ENCODE data around the gene MLH3. TPM values are rescaled to one million over a fixed set of nuclear protein-coding genes. Genes with fewer than 3 reads are reported as not detected.

The MLH3 gene
- total RNA-seq, 1 donor from 2014 or later = 12.9 TPM

DNA sequence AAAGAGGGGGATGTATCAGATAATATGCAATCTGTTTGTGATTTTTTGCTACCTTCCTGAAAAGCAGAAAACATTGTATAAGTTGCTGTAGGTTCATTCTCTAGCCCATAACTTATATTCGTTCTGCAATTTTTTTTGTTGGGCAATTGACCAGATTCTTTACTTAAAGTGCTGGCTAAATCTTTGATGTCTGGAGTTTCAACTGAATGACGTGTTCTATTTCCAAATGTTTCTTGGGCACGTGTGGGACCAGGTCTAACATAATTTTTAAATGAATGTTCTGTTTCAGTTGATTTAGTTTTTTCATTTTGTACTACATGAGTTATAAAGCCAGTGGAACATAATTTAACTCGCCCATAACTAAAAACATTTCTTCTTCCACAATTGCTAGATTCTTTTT is 3.8 kb downstream of the MLH3 start:
- FAIRE-seq = no peak
- Histone ChIP-seq H3K4me2 (ENCODE audit: low read length) (no peak overlapping the region), H4K20me1 (ENCODE audit: insufficient read depth, low read length) (no peaks in the 10 kb centered on the region), H3K27ac (ENCODE audit: low read depth, low read length) (no peak overlapping the region), H2AFZ (ENCODE audit: low read depth, low read length) (no peak overlapping the region), H3K4me3 (ENCODE audit: insufficient read depth, low read depth, low read length) (no peak overlapping the region), H3K9me3 (ENCODE audit: insufficient read depth, low read depth, low read length) (no peaks in the 10 kb centered on the region), H3K4me1 (ENCODE audit: insufficient read depth, low read length) (peaks cover 12% of the 10 kb centered on the region), H3K9ac (ENCODE audit: low read length) (no peak overlapping the region), H3K27me3 (ENCODE audit: insufficient read depth, low read length) (no peaks in the 10 kb centered on the region), H3K36me3 (ENCODE audit: insufficient read depth, low read length) (no peaks in the 10 kb centered on the region), H3K79me2 (ENCODE audit: insufficient read depth, low read length) (peaks cover 15% of the 10 kb centered on the region)
- Mint-ChIP-seq H3K4me3 (ENCODE audit: unreplicated experiment) (no peak overlapping the region), H3K9me3 (ENCODE audit: unreplicated experiment) (peaks cover 2% of the 10 kb centered on the region), H3K36me3 (ENCODE audit: low read depth, unreplicated experiment) (peaks cover 2% of the 10 kb centered on the region), H3K4me1 (ENCODE audit: low read depth, unreplicated experiment) (peaks cover 14% of the 10 kb centered on the region), H3K27ac (ENCODE audit: unreplicated experiment) (no peak overlapping the region), H3K27me3 (ENCODE audit: low read depth, unreplicated experiment) (no peaks in the 10 kb centered on the region)
- no peak for TF ChIP-seq EZH2 (IDR thresholded peaks at IDR 0.05; ENCODE audit: insufficient read depth, low read length)
- TF ChIP-seq, protein P1, sequence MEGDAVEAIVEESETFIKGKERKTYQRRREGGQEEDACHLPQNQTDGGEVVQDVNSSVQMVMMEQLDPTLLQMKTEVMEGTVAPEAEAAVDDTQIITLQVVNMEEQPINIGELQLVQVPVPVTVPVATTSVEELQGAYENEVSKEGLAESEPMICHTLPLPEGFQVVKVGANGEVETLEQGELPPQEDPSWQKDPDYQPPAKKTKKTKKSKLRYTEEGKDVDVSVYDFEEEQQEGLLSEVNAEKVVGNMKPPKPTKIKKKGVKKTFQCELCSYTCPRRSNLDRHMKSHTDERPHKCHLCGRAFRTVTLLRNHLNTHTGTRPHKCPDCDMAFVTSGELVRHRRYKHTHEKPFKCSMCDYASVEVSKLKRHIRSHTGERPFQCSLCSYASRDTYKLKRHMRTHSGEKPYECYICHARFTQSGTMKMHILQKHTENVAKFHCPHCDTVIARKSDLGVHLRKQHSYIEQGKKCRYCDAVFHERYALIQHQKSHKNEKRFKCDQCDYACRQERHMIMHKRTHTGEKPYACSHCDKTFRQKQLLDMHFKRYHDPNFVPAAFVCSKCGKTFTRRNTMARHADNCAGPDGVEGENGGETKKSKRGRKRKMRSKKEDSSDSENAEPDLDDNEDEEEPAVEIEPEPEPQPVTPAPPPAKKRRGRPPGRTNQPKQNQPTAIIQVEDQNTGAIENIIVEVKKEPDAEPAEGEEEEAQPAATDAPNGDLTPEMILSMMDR (IDR thresholded peaks at IDR 0.05; ENCODE audit: insufficient read depth, low read depth, low read length) = no peak
- DNase-seq (ENCODE audit: low read depth) = no peak

- H3K4me1 Mint-ChIP-seq (ENCODE audit: low read depth, unreplicated experiment) = peaks cover 18% of the 10 kb centered on the region
- Histone ChIP-seq H3K9me3 (ENCODE audit: insufficient read depth, low read depth, low read length) (no peaks in the 10 kb centered on the region), H3K27ac (ENCODE audit: low read depth, low read length) (no peak overlapping the region), H3K4me3 (ENCODE audit: insufficient read depth, low read depth, low read length) (no peak overlapping the region), H3K9ac (ENCODE audit: low read length) (no peak overlapping the region), H3K79me2 (ENCODE audit: insufficient read depth, low read length) (peaks cover 15% of the 10 kb centered on the region), H3K27me3 (ENCODE audit: insufficient read depth, low read length) (no peaks in the 10 kb centered on the region), H2AFZ (ENCODE audit: low read depth, low read length) (no peak overlapping the region), H3K4me1 (ENCODE audit: insufficient read depth, low read length) (peaks cover 15% of the 10 kb centered on the region), H3K4me2 (ENCODE audit: low read length) (no peak overlapping the region), H4K20me1 (ENCODE audit: insufficient read depth, low read length) (no peaks in the 10 kb centered on the region), H3K36me3 (ENCODE audit: insufficient read depth, low read length) (no peaks in the 10 kb centered on the region)
- H3K27me3 Mint-ChIP-seq (ENCODE audit: low read depth, unreplicated experiment) = no peaks in the 10 kb centered on the region
- no peak for DNase-seq (ENCODE audit: low read depth)
- H3K36me3 Mint-ChIP-seq (ENCODE audit: low read depth, unreplicated experiment) = peaks cover 2% of the 10 kb centered on the region
- H3K9me3 Mint-ChIP-seq (ENCODE audit: unreplicated experiment) = peaks cover 2% of the 10 kb centered on the region
- H3K4me3 Mint-ChIP-seq (ENCODE audit: unreplicated experiment) = no peak overlapping the region
- no peak for FAIRE-seq
- no peak for TF ChIP-seq EZH2 (IDR thresholded peaks at IDR 0.05; ENCODE audit: insufficient read depth, low read length)
- TF ChIP-seq, protein P1 (IDR thresholded peaks at IDR 0.05; ENCODE audit: insufficient read depth, low read depth, low read length) = no peak
- no peak overlapping the region for H3K27ac Mint-ChIP-seq (ENCODE audit: unreplicated experiment)
Measured at GRCh38 chr14:75046899-75047298, 4.4 kb downstream of the MLH3 start.

DNA sequence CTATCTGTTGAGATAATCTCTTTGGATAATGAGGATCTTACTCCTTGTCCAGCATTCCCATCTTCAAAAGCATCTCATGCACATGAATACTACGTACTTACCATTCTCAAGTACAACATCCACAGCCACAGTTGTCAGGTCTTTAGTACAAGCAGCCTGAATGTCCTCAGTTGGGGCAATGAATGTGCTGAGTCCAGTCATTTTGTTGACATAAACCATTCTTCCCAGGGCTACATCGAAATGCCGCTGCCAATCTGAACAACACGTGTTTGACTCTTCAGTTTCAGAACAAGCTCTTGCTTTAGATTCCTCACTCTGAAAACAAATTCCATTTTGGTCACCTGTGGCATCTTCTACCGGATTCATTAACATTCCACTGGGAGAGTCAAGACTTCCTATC is 5.0 kb downstream of the MLH3 start:
- Histone ChIP-seq H3K27me3 (ENCODE audit: insufficient read depth, low read length) (no peaks in the 10 kb centered on the region), H3K9ac (ENCODE audit: low read length) (no peak overlapping the region), H3K27ac (ENCODE audit: low read depth, low read length) (no peak overlapping the region), H3K4me2 (ENCODE audit: low read length) (no peak overlapping the region), H3K79me2 (ENCODE audit: insufficient read depth, low read length) (peaks cover 15% of the 10 kb centered on the region), H3K36me3 (ENCODE audit: insufficient read depth, low read length) (no peaks in the 10 kb centered on the region), H3K4me1 (ENCODE audit: insufficient read depth, low read length) (peaks cover 20% of the 10 kb centered on the region), H3K9me3 (ENCODE audit: insufficient read depth, low read depth, low read length) (no peaks in the 10 kb centered on the region), H2AFZ (ENCODE audit: low read depth, low read length) (no peak overlapping the region), H3K4me3 (ENCODE audit: insufficient read depth, low read depth, low read length) (no peak overlapping the region), H4K20me1 (ENCODE audit: insufficient read depth, low read length) (no peaks in the 10 kb centered on the region)
- no peak for DNase-seq (ENCODE audit: low read depth)
- Mint-ChIP-seq H3K9me3 (ENCODE audit: unreplicated experiment) (peaks cover 2% of the 10 kb centered on the region), H3K4me3 (ENCODE audit: unreplicated experiment) (no peak overlapping the region), H3K4me1 (ENCODE audit: low read depth, unreplicated experiment) (peaks cover 25% of the 10 kb centered on the region), H3K27ac (ENCODE audit: unreplicated experiment) (no peak overlapping the region), H3K27me3 (ENCODE audit: low read depth, unreplicated experiment) (no peaks in the 10 kb centered on the region), H3K36me3 (ENCODE audit: low read depth, unreplicated experiment) (peaks cover under 1% of the 10 kb centered on the region)
- TF ChIP-seq, protein P1 (IDR thresholded peaks at IDR 0.05; ENCODE audit: insufficient read depth, low read depth, low read length) = no peak
- TF ChIP-seq EZH2 (IDR thresholded peaks at IDR 0.05; ENCODE audit: insufficient read depth, low read length) = no peak
- FAIRE-seq = no peak

Measured in astrocyte (in vitro differentiated cells and primary cell).